IPS DF 4.7 (cell line): ENCODE results near the gene IDUA.

ENCODE experiments used
- DNase-seq: peaks from one replicate; pipeline ENCODE4 v3.0.0-alpha.2; 2013; ENCODE audit warnings: low spot score; ENCODE audit errors: extremely low read depth

Gene IDUA

DNA sequence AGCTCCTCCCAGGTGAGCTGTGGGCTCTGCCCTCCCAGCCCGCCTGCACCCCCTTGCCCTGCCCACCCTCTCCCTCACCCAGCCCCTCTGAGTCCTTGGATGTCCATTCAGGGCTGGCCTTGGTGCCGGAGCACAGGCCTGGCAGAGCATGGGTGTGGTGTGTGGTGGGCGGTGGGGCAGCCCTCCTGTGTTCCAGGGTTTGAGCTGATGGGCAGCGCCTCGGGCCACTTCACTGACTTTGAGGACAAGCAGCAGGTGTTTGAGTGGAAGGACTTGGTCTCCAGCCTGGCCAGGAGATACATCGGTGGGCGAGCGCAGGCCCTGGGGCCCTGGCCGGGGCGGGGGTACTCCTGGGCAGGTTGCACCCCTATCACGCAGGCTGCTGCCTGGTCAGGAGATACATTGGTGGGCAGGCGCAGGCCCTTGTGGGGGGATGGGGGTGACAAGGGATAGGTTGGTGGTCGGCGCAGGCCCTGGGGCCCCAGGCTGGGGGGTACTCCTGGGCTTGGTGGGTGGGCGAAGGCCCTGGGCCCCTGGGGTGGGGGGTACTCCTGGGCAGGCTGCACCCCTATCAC, 13.9 kb downstream of the IDUA start:
- DNase-seq, result no peak

- DNase-seq, result no peak
These were observed 14.8 kb downstream of the IDUA start for GRCh38 chr4:1001561-1002130.

DNA sequence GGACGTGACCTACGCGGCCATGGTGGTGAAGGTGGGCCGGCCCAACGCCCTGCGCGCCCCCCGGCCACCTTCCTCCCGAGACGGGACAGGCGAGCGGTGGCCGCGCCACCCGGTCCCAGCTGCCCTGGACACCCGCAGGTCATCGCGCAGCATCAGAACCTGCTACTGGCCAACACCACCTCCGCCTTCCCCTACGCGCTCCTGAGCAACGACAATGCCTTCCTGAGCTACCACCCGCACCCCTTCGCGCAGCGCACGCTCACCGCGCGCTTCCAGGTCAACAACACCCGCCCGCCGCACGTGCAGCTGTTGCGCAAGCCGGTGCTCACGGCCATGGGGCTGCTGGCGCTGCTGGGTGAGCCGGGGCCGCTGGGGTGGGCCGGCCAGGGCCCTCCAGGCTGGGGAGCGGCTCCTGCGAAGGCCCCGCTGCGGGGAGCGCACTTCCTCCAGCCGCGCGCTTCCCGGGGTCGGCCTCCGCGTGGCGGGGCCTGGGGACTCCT, 15.3 kb downstream of the IDUA start:
- no peak for DNase-seq

DNA sequence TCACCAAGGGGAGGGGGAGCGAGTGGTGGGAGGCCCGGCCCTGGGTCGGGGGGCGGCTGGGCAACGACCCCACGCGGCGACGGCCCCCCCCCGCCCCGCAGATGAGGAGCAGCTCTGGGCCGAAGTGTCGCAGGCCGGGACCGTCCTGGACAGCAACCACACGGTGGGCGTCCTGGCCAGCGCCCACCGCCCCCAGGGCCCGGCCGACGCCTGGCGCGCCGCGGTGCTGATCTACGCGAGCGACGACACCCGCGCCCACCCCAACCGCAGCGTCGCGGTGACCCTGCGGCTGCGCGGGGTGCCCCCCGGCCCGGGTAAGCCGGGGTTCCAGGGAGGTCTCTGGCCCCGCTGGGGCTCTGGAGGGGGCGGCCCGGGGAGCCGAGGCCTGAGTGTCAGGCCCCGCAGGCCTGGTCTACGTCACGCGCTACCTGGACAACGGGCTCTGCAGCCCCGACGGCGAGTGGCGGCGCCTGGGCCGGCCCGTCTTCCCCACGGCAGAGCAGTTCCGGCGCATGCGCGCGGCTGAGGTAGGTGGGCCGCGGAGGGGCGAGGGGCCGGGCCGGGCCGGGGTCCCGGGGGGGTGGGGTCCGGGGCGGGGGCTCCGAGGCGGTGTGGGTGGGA, 15.9 kb downstream of the IDUA start:
- DNase-seq, result no peak

DNA sequence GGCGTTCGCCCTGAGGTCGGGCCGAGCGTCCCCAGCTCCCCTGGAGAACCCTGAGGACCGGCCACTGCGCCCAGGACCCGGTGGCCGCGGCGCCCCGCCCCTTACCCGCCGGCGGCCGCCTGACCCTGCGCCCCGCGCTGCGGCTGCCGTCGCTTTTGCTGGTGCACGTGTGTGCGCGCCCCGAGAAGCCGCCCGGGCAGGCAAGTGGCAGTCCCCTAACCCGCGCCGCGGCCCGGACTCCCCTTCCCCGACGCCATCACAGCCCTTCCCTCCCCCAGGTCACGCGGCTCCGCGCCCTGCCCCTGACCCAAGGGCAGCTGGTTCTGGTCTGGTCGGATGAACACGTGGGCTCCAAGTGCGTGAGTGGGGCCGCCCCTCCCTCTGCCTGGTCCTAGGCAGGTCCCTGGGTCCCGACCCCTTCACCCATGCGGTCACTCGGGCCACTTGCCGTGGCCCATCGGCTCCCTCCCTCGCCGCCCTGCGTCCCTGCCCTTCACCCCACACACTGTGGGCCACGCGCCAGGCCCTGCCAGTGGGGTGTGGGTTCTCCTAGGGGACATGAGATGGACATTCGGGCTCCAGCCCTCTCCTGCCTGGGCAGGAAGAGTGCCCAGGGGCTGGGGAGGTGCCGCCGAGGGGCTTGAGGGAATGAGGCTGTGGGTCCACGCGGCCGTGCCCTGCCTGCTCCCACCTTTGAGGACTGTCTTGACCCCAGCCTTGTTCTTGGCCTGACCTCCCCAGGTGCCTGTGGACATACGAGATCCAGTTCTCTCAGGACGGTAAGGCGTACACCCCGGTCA, 16.6 kb downstream of the IDUA start:
- DNase-seq, result no peak

DNA sequence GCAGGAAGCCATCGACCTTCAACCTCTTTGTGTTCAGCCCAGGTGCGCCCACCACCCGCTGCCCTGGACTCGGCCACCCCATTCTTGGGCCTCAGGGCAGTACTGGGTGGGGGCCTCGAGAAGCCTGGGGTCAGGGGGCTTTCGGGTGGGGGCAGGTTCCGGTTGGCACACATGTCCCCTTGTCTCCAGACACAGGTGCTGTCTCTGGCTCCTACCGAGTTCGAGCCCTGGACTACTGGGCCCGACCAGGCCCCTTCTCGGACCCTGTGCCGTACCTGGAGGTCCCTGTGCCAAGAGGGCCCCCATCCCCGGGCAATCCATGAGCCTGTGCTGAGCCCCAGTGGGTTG, 17.2 kb downstream of the IDUA start:
- DNase-seq, result no peak

DNA sequence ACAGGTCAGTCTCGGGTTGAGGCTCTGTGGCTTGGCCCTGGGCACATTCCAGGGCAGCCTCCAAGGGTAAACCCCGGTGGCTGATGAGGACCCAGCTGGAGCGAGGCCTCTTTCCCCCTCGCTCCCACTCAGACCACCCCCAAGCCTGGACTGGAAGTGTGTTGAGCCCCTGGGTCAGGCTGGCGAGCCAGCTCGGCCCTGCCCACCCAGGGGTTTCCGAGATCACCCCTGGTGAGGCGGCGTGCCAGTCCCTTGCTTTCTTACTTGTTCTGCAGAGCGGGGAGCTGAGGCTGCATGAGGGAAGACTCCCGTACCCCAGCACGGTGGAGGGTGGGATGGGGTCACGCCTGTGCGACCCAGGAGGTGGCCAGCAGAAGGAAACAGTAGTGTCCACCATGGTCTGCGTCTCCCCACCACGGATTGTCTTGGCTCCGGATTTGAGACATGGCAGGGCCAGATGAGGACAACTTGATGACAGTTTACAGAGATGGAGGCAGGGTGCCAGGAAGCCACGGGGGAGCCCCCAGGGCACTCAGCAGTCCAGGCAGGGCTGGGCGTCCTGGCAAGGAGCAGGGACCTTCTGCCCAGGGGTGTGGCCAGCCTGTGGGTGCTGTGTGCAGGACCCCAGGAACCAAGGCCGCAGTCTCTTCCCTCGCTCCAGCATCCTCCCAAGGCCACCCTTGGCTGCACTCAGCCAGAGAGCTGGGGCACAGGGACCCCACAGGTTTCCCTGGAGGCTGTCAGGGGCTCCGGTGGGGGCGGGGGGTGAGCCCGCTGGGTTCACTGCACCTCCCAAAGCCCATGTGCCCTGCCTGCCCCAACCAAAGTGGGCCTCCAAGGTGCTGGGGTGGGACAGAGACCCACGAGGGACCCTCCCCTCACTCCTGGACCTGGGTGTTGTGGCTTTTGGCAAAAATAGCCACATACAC, 18.0 kb downstream of the IDUA start:
- DNase-seq, result no peak

- no peak for DNase-seq
These were observed 20.0 kb downstream of the IDUA start for GRCh38 chr4:1006856-1007255.

- DNase-seq, result no peak
These were observed 22.1 kb downstream of the IDUA start for GRCh38 chr4:1008840-1009541.

DNA sequence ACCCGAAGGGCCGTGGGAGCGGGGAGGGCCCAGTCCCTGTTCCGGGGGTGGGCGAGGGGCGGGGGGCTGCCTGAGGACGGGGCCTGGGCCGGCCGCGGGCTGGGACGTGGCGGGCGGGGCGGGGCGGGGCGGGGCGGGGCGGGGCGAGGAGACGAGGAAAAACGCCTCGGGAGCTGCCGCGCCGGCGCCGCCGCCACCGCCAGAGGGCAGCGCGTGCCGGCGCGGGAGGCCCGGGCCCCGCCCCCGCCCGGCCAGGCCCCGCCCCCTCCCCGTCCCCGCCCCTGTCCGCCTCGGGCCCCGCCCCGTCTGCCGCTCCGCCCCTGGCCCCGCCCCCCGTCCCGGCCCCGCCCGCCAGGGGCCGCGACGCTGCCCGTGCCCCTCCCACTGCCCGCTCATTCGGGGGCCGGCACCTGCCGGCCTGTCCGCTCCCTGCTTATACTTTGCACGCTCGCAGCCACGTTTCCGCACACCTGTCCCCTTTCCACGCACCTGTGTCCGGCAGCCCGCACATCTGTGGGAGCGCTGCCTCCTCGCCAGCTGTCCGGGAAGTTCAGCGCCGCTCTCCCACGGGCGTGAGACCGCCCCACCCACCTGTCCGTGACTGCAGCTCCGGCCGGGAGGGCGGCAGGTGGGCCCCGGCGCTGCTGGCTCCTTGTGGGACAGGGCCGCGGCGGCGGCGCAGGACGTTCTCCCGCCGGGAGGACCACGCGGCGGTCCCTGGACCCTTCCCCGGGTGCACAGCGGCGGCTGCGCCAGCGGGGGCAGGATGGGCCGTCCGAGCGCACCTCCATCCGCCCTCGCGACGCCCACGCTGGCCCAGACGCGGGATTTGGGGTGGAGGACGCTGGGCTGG, 22.9 kb downstream of the IDUA start:
- DNase-seq, result no peak

DNA sequence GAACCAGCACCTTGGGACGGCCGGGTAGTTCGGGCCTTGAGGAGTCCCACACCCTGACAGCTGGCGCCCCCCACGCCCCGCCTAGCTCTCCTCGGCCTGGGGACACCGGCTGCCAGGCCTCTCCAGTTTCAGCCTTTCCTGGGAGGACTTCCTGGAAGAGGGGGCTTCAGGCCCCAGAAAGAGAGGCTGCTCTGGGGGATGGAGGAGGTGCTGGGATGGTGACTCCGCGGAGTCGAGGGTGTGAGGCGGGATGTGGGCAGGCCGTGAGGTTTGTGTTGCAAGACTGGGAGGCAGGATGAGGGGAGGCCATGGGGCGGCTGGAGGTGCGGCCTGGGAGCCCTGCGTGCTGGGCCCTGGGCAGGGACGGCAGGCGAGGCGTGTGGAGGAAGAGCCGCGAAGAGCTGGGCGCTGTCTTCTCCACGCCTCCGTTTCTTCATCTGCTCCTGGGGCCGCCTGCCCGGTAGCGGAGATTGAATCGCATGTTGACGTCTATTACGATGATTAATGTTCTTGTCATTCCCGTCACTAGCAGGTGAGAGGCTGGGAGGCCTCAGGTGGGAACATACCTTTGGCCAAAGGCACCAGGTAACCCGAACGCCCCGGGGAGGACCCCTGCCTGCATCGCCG, 23.7 kb downstream of the IDUA start:
- DNase-seq, result no peak

GRCh38 chr4:1011022-1011665, 24.3 kb downstream of the IDUA start, which contains the start of gene FGFRL1:
Gene FGFRL1, plus strand, starts transcription at chr4:1011626. Its CDS starts 860 bp downstream, at chr4:1012486.
- DNase-seq, result no peak

- no peak for DNase-seq
These were observed 24.8 kb downstream of the IDUA start for GRCh38 chr4:1011666-1012033.

- no peak for DNase-seq
These were observed 25.3 kb downstream of the IDUA start for GRCh38 chr4:1012034-1012739.

GRCh38 chr4:1013225-1014073, 26.6 kb downstream of the IDUA start:
- no peak for DNase-seq

GRCh38 chr4:1014291-1015167, 27.7 kb downstream of the IDUA start:
- DNase-seq, result no peak
